Measurements from ENCODE around the gene PLD6. TPM values are rescaled to one million over a fixed set of nuclear protein-coding genes. Genes with fewer than 3 reads are reported as not detected.

Gene PLD6
- total RNA-seq, 6 donors from 2014 or later, result 2.3 to 5.0 (median 3.4) TPM

- ATAC-seq (ENCODE audit: low FRiP score in 2 of 2) (no peak), DNase-seq (no peak)
- TF ChIP-seq CTCF (IDR thresholded peaks at IDR 0.05) (no peak), EP300 (IDR thresholded peaks at IDR 0.05) (no peak), POLR2A (IDR thresholded peaks at IDR 0.05) (no peak), POLR2AphosphoS5 (IDR thresholded peaks at IDR 0.05) (no peak)
- Histone ChIP-seq H3K27me3 (no peaks in the 10 kb centered on the region), H3K36me3 (peaks cover 29 to 81% (median 66%) of the 10 kb centered on the region in 4 donors), H3K4me3 (no peak overlapping the region), H3K27ac (peak overlapping the region in 1 of 4 donors; percentile 19), H3K4me1 (peaks cover 19 to 34% (median 25%) of the 10 kb centered on the region in 4 donors), H3K9me3 (no peaks in the 10 kb centered on the region)
- 85 to 88% methylated on average over 15 of the region's 15 CpGs for WGBS, 2 donors
These were observed 24.2 kb downstream of the PLD6 start for GRCh38 chr17:17181666-17182597.

GRCh38 chr17:17180741-17181525 is 25.2 kb downstream of the PLD6 start:
- TF ChIP-seq CTCF (IDR thresholded peaks at IDR 0.05), result no peak
- no peak overlapping the region for H3K4me3 ChIP-seq
- DNase-seq (no peak), ATAC-seq (ENCODE audit: low FRiP score in 2 of 2) (no peak)
- no peak overlapping the region for H3K27ac ChIP-seq
- no peaks in the 10 kb centered on the region for H3K27me3 ChIP-seq
- H3K9me3 ChIP-seq, result no peaks in the 10 kb centered on the region
- 81 to 87% methylated on average over 13 of the region's 13 CpGs for WGBS, 2 donors
- peaks cover 34 to 87% (median 75%) of the 10 kb centered on the region in 4 donors for H3K36me3 ChIP-seq
- peaks cover 12 to 26% (median 17%) of the 10 kb centered on the region in 4 donors for H3K4me1 ChIP-seq

- Histone ChIP-seq H3K27me3 (no peaks in the 10 kb centered on the region), H3K9me3 (no peaks in the 10 kb centered on the region), H3K36me3 (peaks cover 34 to 95% (median 83%) of the 10 kb centered on the region in 4 donors), H3K4me3 (no peak overlapping the region), H3K4me1 (peaks cover 9 to 26% (median 10%) of the 10 kb centered on the region in 4 donors), H3K27ac (peak overlapping the region in 1 of 4 donors; percentile 22)
- ATAC-seq (ENCODE audit: low FRiP score in 2 of 2) (no peak), DNase-seq (no peak)
- WGBS, 2 donors, result 96 to 99% methylated on average over 6 to 9 of the region's 9 CpGs
- no peak for TF ChIP-seq POLR2A (IDR thresholded peaks at IDR 0.05)
- TF ChIP-seq POLR2AphosphoS5 (IDR thresholded peaks at IDR 0.05), result no peak
- no peak for TF ChIP-seq CTCF (IDR thresholded peaks at IDR 0.05)
- no peak for TF ChIP-seq EP300 (IDR thresholded peaks at IDR 0.05)
These were observed 26.0 kb downstream of the PLD6 start for GRCh38 chr17:17180141-17180603.

GRCh38 chr17:17179371-17179827 is 26.7 kb downstream of the PLD6 start:
- 72 to 100% methylated on average over 2 of the region's 2 CpGs for WGBS, 2 donors
- DNase-seq (no peak), ATAC-seq (ENCODE audit: low FRiP score in 2 of 2) (no peak)
- peaks cover 34 to 99% (median 82%) of the 10 kb centered on the region in 4 donors for H3K36me3 ChIP-seq
- H3K4me1 ChIP-seq, result peaks cover 3 to 20% (median 5%) of the 10 kb centered on the region in 4 donors
- no peak overlapping the region for H3K27ac ChIP-seq
- TF ChIP-seq CTCF (IDR thresholded peaks at IDR 0.05), result no peak
- no peak for TF ChIP-seq POLR2A (IDR thresholded peaks at IDR 0.05)
- TF ChIP-seq POLR2AphosphoS5 (IDR thresholded peaks at IDR 0.05), result no peak
- TF ChIP-seq EP300 (IDR thresholded peaks at IDR 0.05), result no peak
- no peaks in the 10 kb centered on the region for H3K9me3 ChIP-seq
- no peaks in the 10 kb centered on the region for H3K27me3 ChIP-seq
- H3K4me3 ChIP-seq, result no peak overlapping the region

All from upper lobe of left lung (tissue), 6 donors.